Measurements from ENCODE around the gene GALNT10. TPM values are rescaled to one million over a fixed set of nuclear protein-coding genes. Genes with fewer than 3 reads are reported as not detected.

GALNT10 gene
- total RNA-seq, 4 donors from 2014 or later = 5.7 to 25.2 (median 9.7) TPM

GRCh38 chr5:154395407-154396106 lies 205.0 kb downstream of the GALNT10 start:
- intact Hi-C loops (cut with DNase I; ENCODE audit: low total_unique reads) = no loop called here
- TF ChIP-seq CTCF (IDR thresholded peaks at IDR 0.05) (no peak), POLR2A (IDR thresholded peaks at IDR 0.05) (no peak)
- DNase-seq (ENCODE audit: low spot score in 2 of 2) = peak in 1 of 2 donors; percentile 36
- no peak overlapping the region for H3K4me3 ChIP-seq (ENCODE audit: low read depth, poor library complexity, severe bottlenecking)
- 51 to 57% methylated on average over 14 of the region's 14 CpGs for WGBS, 2 donors

GRCh38 chr5:154396128-154396527 lies 205.6 kb downstream of the GALNT10 start:
- TF ChIP-seq CTCF (IDR thresholded peaks at IDR 0.05) (no peak), POLR2A (IDR thresholded peaks at IDR 0.05) (no peak)
- H3K4me3 ChIP-seq (ENCODE audit: low read depth, poor library complexity, severe bottlenecking) = no peak overlapping the region
- 73 to 77% methylated on average over 3 of the region's 3 CpGs for WGBS, 2 donors
- no peak for DNase-seq (ENCODE audit: low spot score in 2 of 2)
- intact Hi-C loops (cut with DNase I; ENCODE audit: low total_unique reads) = no loop called here

GRCh38 chr5:154397652-154398406 lies 207.3 kb downstream of the GALNT10 start:
- H3K4me3 ChIP-seq (ENCODE audit: low read depth, poor library complexity, severe bottlenecking) = no peak overlapping the region
- intact Hi-C loops (cut with DNase I; ENCODE audit: low total_unique reads) = no loop called here
- TF ChIP-seq CTCF (IDR thresholded peaks at IDR 0.05) = no peak
- TF ChIP-seq POLR2A (IDR thresholded peaks at IDR 0.05) = no peak
- 51 to 53% methylated on average over 10 of the region's 10 CpGs for WGBS, 2 donors
- no peak for DNase-seq (ENCODE audit: low spot score in 2 of 2)

- 81 to 82% methylated on average over 3 of the region's 3 CpGs for WGBS, 2 donors
- H3K4me3 ChIP-seq (ENCODE audit: low read depth, poor library complexity, severe bottlenecking) = no peak overlapping the region
- TF ChIP-seq CTCF (IDR thresholded peaks at IDR 0.05) (no peak), POLR2A (IDR thresholded peaks at IDR 0.05) (no peak)
- intact Hi-C loops (cut with DNase I; ENCODE audit: low total_unique reads) = loop anchor here (5.0 to 10.0 kb wide), 2 partner anchors 218 to 426 kb away; no protein-coding TSS in a partner anchor
- peak in 1 of 2 donors; percentile 57 for DNase-seq (ENCODE audit: low spot score in 2 of 2)
These were observed 210.1 kb downstream of the GALNT10 start for GRCh38 chr5:154400678-154401077.

GRCh38 chr5:154401355-154401754 lies 210.8 kb downstream of the GALNT10 start:
- peak in 1 of 2 donors; percentile 3 for DNase-seq (ENCODE audit: low spot score in 2 of 2)
- 79 to 87% methylated on average over 5 of the region's 5 CpGs for WGBS, 2 donors
- H3K4me3 ChIP-seq (ENCODE audit: low read depth, poor library complexity, severe bottlenecking) = no peak overlapping the region
- TF ChIP-seq POLR2A (IDR thresholded peaks at IDR 0.05) = no peak
- no peak for TF ChIP-seq CTCF (IDR thresholded peaks at IDR 0.05)
- intact Hi-C loops (cut with DNase I; ENCODE audit: low total_unique reads) = loop anchor here (5.0 to 10.0 kb wide), 2 partner anchors 219 to 427 kb away; no protein-coding TSS in a partner anchor

Data from lower leg skin (tissue), 4 donors.